ENCODE data around the gene ACP7. TPM values are rescaled to one million over a fixed set of nuclear protein-coding genes. Genes with fewer than 3 reads are reported as not detected.

ACP7 gene
- total RNA-seq, 1 donor = not detected

GRCh38 chr19:39138221-39139211, 54.3 kb downstream of the ACP7 start:
- H3K36me3 ChIP-seq (ENCODE audit: insufficient read depth, low read length) = no peaks in the 10 kb centered on the region
- H3K4me2 ChIP-seq (ENCODE audit: insufficient read depth, low read length) = no peak overlapping the region
- H3K4me3 ChIP-seq (ENCODE audit: insufficient read depth, low read length) = no peak overlapping the region
- H3K79me2 ChIP-seq (ENCODE audit: insufficient read depth, low read length) = peaks cover 94% of the 10 kb centered on the region
- H4K20me1 ChIP-seq (ENCODE audit: insufficient read depth, low read length) = peaks cover 63% of the 10 kb centered on the region
- no peak overlapping the region for H3K27ac ChIP-seq (ENCODE audit: low read depth, low read length)
- peak; percentile 34 for DNase-seq (ENCODE audit: insufficient read length, low spot score, missing footprints)
- no peak for TF ChIP-seq CTCF (IDR thresholded peaks at IDR 0.05; ENCODE audit: extremely low read depth, low read depth, low read length)
- no peaks in the 10 kb centered on the region for H3K9me3 ChIP-seq (ENCODE audit: low read depth, low read length)
- no peak overlapping the region for H2AFZ ChIP-seq (ENCODE audit: low read length)
- H3K27me3 ChIP-seq (ENCODE audit: insufficient read depth, low read length) = no peaks in the 10 kb centered on the region
- no peaks in the 10 kb centered on the region for H3K4me1 ChIP-seq (ENCODE audit: insufficient read depth, low read length)

- H2AFZ ChIP-seq (ENCODE audit: low read length) = no peak overlapping the region
- peaks cover 92% of the 10 kb centered on the region for H3K79me2 ChIP-seq (ENCODE audit: insufficient read depth, low read length)
- no peak overlapping the region for H3K27ac ChIP-seq (ENCODE audit: low read depth, low read length)
- no peak for DNase-seq (ENCODE audit: insufficient read length, low spot score, missing footprints)
- no peaks in the 10 kb centered on the region for H3K9me3 ChIP-seq (ENCODE audit: low read depth, low read length)
- TF ChIP-seq CTCF (IDR thresholded peaks at IDR 0.05; ENCODE audit: extremely low read depth, low read depth, low read length) = no peak
- peaks cover 62% of the 10 kb centered on the region for H4K20me1 ChIP-seq (ENCODE audit: insufficient read depth, low read length)
- H3K4me1 ChIP-seq (ENCODE audit: insufficient read depth, low read length) = no peaks in the 10 kb centered on the region
- no peaks in the 10 kb centered on the region for H3K27me3 ChIP-seq (ENCODE audit: insufficient read depth, low read length)
- no peak overlapping the region for H3K4me2 ChIP-seq (ENCODE audit: insufficient read depth, low read length)
- no peak overlapping the region for H3K4me3 ChIP-seq (ENCODE audit: insufficient read depth, low read length)
- no peaks in the 10 kb centered on the region for H3K36me3 ChIP-seq (ENCODE audit: insufficient read depth, low read length)
Observed at GRCh38 chr19:39139305-39139874, 55.2 kb downstream of the ACP7 start.

DNA sequence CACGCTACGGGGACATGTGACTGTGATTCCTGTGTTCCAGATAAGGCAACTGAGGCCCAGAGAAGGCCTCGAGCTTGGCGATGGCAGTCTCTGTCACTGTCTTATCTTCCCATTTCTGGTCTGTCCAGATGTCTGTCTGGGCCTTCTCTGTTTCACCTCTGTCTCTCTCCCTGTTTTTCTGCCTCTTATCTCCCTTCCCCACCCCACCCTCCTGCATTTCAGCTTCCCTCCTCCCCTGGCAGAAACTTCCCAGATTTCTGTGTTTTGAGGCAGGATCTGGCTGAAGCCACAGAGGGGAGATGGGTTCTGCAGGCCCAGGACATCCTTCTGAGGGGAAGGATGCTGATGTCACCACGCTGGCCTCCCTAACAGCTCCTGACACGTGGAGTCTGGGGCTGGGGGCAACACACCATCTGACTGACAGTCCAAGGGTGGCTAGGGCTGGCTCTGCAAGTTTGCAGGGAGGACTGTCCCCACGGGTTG, 55.8 kb downstream of the ACP7 start:
- Histone ChIP-seq H3K79me2 (ENCODE audit: insufficient read depth, low read length) (peaks cover 91% of the 10 kb centered on the region), H3K4me2 (ENCODE audit: insufficient read depth, low read length) (no peak overlapping the region), H3K9me3 (ENCODE audit: low read depth, low read length) (no peaks in the 10 kb centered on the region), H3K36me3 (ENCODE audit: insufficient read depth, low read length) (no peaks in the 10 kb centered on the region), H2AFZ (ENCODE audit: low read length) (no peak overlapping the region), H3K27ac (ENCODE audit: low read depth, low read length) (no peak overlapping the region), H3K4me1 (ENCODE audit: insufficient read depth, low read length) (no peaks in the 10 kb centered on the region), H4K20me1 (ENCODE audit: insufficient read depth, low read length) (peaks cover 61% of the 10 kb centered on the region), H3K4me3 (ENCODE audit: insufficient read depth, low read length) (no peak overlapping the region), H3K27me3 (ENCODE audit: insufficient read depth, low read length) (no peaks in the 10 kb centered on the region)
- TF ChIP-seq CTCF (IDR thresholded peaks at IDR 0.05; ENCODE audit: extremely low read depth, low read depth, low read length) = no peak
- DNase-seq (ENCODE audit: insufficient read length, low spot score, missing footprints) = peak; percentile 58

DNA sequence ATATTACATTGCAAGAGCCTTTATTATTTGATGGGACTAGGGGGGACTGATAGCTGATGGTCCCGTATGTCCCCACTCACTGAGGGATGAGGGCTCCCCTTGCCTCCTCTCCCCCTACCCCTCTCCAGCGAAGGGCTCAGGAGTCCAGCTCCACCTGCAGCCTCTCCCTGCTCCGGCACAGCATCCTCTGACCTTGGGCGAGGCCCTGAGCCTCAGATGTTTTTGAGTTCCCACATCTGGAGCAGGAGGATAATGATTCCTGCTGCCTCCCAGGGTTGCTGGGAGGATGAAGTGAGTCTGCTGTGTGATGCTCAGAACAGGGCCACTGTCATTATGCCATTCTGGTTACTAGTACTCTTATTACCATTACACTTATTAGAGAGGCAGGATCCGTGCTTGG, 56.4 kb downstream of the ACP7 start:
- H4K20me1 ChIP-seq (ENCODE audit: insufficient read depth, low read length) = peaks cover 61% of the 10 kb centered on the region
- H3K79me2 ChIP-seq (ENCODE audit: insufficient read depth, low read length) = peaks cover 91% of the 10 kb centered on the region

More for the DNA sequence above, 56.4 kb downstream of the ACP7 start:
- H3K27ac ChIP-seq (ENCODE audit: low read depth, low read length) = no peak overlapping the region
- H3K4me1 ChIP-seq (ENCODE audit: insufficient read depth, low read length) = no peaks in the 10 kb centered on the region
- H3K4me2 ChIP-seq (ENCODE audit: insufficient read depth, low read length) = no peak overlapping the region
- H3K27me3 ChIP-seq (ENCODE audit: insufficient read depth, low read length) = no peaks in the 10 kb centered on the region
- no peak overlapping the region for H2AFZ ChIP-seq (ENCODE audit: low read length)
- no peaks in the 10 kb centered on the region for H3K9me3 ChIP-seq (ENCODE audit: low read depth, low read length)
- H3K4me3 ChIP-seq (ENCODE audit: insufficient read depth, low read length) = no peak overlapping the region
- TF ChIP-seq CTCF (IDR thresholded peaks at IDR 0.05; ENCODE audit: extremely low read depth, low read depth, low read length) = no peak
- DNase-seq (ENCODE audit: insufficient read length, low spot score, missing footprints) = peak; percentile 51
- H3K36me3 ChIP-seq (ENCODE audit: insufficient read depth, low read length) = no peaks in the 10 kb centered on the region
